Embryonic facial prominence (tissue), 1 donor: ENCODE results near the gene NACC2.

Source experiments
- DNase-seq: peaks from one replicate; pipeline ENCODE4 v3.0.0-alpha.2; 2016; ENCODE audit errors: extremely low spot score

The NACC2 gene

DNA sequence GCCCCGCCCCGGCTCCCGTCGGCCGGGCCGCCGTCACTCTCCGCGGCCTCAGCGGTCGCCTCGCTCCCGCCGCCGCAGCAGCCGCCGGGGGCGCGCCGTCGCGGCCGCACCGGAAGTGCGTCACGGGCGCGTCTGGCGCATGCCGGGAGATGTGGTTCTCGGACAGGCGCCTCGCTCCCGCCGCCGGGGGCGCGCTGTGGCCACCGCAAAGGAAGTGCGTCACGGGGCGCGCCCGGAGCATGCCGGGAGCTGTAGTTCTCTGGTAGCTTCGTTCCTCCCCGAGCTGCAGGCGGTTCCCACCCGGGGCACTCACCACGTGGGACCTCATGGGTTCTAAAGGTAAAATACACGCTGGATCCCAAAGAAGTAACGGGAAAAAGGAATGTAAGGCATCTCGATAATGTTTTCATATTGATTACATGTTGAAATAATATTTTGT lies 133.8 kb downstream of the NACC2 start, which contains the start of gene UBAC1:
Gene UBAC1, minus strand, starts transcription at position 97 of the 439 bp plus-strand sequence. CDS start 211 bp downstream, outside the sequence.
- peak; percentile 82 for DNase-seq

DNA sequence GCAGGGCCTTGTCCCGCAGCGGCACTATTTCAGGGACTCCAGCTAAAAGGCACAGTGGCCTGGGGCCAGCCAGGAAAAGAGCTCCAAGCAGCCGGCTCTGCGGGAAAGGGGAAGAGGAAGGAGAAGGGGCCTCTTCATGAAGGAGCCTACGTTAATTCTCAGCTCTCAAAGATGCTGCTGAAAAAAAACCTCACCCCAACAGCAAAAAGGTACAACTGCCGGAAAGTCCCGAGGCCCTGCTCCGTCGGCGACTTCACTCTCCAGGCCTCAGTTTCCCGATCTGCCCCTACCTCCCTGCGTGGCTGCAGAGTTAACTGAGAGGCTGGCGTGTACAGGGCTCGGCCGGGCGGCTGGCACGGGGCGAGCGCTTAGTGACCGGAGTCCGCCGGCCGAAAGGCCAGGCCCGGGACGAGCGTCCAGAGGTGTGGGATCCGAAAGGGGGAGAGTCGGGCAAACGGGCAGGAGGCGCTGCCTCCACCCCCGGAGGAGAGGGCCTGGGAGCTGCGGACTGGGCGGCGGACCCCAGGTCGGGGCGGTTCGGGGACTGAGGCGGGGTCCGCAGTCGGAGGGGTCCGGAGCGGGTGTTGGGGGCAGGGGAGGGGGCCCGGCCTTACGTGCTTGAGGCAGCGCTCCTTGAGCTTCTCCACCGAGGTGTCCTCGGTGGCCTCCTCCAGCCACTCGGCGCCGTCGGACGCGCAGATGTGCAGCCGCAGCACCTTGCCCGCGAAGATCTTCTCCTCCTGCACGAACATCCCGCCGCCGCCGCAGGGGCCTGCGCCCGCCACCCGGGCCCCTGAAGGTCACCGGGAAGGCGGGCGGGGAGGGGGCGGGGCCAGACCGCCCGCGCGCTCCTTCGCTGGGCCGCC lies 134.4 kb downstream of the NACC2 start:
- no peak for DNase-seq

DNA sequence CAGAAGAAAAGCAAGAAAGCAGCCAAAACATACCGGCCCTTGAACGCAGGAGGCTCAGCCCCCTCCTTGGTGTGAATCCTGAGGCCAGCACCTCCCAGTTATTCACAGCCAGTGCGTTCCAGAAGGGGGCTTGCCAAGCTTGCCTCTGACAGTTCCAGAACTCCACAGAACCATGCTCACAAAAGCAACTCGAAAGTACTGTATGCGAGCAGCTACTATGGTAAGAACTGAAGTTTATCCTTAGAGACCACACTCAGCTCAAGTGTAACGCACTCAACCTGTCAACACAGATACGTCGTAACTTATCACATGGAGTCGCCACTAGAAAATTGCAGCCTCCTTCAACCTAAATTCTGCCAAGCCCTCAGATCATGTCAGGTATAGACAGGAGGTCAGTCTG lies 135.3 kb downstream of the NACC2 start:
- DNase-seq: no peak

DNA sequence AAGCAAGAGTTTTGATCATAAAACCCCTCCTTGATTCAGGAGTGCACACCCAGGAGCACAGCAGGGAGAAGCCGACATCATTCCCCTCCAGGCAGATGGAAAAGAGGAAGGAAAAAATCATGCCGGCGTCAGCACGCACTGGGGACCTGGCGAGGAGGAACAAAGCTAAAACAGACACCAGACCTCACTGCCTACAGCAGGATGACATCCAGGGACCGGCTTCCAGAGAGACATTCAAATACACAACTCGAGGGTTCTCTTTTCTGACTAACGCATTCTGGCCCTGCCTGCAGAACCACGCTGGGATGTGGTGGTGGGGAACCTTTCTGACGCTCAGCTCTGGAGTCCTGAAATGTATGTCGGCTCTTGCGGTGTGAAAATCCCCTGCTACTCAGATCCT lies 136.6 kb downstream of the NACC2 start:
- DNase-seq: no peak

DNA sequence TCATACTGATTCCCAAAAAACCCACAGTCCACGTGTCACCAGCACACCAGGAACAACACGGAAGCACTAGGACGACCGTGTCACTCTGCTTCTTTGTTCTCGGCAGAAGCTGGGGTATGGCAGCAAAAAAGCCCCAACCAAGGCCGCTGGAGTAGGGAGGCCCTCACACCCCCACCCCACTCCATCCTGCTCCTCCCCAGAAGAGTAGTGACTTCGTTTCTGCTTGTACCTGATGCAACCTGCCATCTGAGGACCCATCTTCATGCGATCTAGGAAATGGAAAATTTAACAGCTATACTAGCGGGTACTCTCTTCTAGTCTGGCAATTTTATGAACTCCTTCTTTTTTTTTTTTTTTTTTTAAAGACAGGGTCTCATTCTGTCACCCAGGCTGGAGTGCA lies 137.7 kb downstream of the NACC2 start:
- no peak for DNase-seq

DNA sequence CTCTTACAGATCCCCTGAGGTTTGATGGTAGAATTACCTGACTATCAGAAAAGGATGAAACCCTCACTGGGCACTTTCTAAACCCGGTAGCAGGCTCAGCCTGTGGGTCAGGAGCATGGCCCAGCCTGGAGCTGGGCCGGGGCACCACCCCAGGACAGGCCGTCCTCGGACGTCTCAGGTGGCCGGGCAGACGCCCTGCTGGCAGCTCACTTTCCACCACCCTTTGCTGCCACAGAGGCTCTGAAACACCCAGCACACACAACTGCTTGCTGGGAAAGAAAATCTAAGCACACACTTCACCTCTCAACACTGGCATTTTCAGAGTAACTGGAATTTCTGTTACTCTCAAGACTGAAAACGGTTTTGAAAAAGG lies 138.3 kb downstream of the NACC2 start:
- no peak for DNase-seq
